ENCODE measurements around the gene MON2. TPM values are rescaled to one million over a fixed set of nuclear protein-coding genes. Genes with fewer than 3 reads are reported as not detected.

The MON2 gene
- total and polyA plus RNA-seq, 2 of the 13 experiments (the other 11 are each of a cell fraction or from before 2014, with no cell fraction given) = 10.5 to 24.8 TPM

DNA sequence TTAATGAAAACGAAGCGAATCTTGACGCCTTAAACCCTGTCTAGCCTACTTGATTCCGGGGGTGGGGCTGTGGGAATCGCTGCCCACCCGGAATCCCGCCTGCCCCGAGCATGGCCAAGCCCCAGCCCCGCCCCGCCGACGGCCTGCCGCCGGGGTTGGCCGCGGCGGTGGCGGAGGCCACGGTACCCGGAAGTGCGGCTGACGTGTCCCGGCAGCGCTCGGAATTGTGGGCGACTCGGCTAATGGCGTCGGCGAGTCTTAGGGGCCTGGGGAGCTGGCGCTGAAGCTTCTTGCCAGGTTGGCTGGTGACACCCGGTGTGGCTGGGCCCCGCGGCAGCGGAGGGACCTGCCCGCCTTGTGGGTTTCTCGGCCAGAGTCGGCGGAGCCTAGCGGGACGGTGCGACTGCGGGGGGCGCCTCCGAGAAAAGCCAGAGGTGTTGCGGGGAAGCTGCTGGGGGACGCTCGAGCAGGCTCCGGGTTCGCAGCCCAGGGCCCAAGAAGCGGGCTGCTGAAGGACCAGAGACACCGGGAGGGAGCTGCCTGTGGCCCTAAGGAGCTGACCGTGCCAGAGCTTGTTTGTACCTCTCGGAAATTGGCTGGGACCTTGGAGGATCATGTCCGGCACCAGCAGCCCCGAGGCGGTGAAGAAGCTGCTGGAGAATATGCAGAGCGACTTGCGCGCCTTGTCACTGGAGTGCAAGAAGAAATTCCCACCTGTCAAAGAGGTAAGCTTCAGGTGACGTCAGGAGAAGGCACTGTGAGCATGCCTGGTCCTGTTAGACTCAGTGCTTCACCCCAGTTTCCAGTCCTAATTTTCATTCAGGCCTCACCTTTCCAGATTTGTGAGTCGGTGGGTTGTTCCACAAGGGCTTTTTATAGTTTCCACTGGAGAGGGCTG lies at the start of gene MON2 (continued):
- TF ChIP-seq, protein P1, sequence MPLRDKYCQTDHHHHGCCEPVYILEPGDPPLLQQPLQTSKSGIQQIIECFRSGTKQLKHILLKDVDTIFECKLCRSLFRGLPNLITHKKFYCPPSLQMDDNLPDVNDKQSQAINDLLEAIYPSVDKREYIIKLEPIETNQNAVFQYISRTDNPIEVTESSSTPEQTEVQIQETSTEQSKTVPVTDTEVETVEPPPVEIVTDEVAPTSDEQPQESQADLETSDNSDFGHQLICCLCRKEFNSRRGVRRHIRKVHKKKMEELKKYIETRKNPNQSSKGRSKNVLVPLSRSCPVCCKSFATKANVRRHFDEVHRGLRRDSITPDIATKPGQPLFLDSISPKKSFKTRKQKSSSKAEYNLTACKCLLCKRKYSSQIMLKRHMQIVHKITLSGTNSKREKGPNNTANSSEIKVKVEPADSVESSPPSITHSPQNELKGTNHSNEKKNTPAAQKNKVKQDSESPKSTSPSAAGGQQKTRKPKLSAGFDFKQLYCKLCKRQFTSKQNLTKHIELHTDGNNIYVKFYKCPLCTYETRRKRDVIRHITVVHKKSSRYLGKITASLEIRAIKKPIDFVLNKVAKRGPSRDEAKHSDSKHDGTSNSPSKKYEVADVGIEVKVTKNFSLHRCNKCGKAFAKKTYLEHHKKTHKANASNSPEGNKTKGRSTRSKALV (CRISPR knock-in tag; IDR thresholded peaks at IDR 0.05) = no peak; the same call in 1 of the 2 replicates
- TF ChIP-seq EEA1 (CRISPR knock-in tag; IDR thresholded peaks at IDR 0.05; ENCODE audit: borderline replicate concordance) (no peak), GATAD1 (CRISPR knock-in tag; IDR thresholded peaks at IDR 0.05) (peak; percentile 91), FLYWCH1 (CRISPR knock-in tag; IDR thresholded peaks at IDR 0.05) (no peak), DPF2 (CRISPR knock-in tag; IDR thresholded peaks at IDR 0.05; ENCODE audit: borderline replicate concordance, low read depth) (no peak), KAT2B (IDR thresholded peaks at IDR 0.05; ENCODE audit: borderline replicate concordance, low read depth, low read length) (no peak), ZNF780A (CRISPR knock-in tag; IDR thresholded peaks at IDR 0.05) (no peak), RXRB (CRISPR knock-in tag; IDR thresholded peaks at IDR 0.05; ENCODE audit: borderline replicate concordance) (peak; percentile 42; the same call in 1 of the 2 replicates), PAX8 (CRISPR knock-in tag; IDR thresholded peaks at IDR 0.05; ENCODE audit: borderline replicate concordance) (0 out of 2 replicates have a peak, but pooled peaks have one; percentile 62), KDM3A (CRISPR knock-in tag; IDR thresholded peaks at IDR 0.05; ENCODE audit: low read depth) (no peak), ZNF296 (CRISPR knock-in tag; conservative IDR thresholded peaks at IDR 0.05) (0 out of 2 replicates have a peak, but pooled peaks have one; percentile 21), ZNF879 (CRISPR knock-in tag; IDR thresholded peaks at IDR 0.05) (no peak), ZNF121 (CRISPR knock-in tag; IDR thresholded peaks at IDR 0.05) (no peak)
- TF ChIP-seq, protein P2, sequence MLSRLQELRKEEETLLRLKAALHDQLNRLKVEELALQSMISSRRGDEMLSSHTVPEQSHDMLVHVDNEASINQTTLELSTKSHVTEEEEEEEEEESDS (CRISPR knock-in tag; IDR thresholded peaks at IDR 0.05; ENCODE audit: borderline replicate concordance) = no peak
- TF ChIP-seq, protein P3, sequence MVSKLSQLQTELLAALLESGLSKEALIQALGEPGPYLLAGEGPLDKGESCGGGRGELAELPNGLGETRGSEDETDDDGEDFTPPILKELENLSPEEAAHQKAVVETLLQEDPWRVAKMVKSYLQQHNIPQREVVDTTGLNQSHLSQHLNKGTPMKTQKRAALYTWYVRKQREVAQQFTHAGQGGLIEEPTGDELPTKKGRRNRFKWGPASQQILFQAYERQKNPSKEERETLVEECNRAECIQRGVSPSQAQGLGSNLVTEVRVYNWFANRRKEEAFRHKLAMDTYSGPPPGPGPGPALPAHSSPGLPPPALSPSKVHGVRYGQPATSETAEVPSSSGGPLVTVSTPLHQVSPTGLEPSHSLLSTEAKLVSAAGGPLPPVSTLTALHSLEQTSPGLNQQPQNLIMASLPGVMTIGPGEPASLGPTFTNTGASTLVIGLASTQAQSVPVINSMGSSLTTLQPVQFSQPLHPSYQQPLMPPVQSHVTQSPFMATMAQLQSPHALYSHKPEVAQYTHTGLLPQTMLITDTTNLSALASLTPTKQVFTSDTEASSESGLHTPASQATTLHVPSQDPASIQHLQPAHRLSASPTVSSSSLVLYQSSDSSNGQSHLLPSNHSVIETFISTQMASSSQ (IDR thresholded peaks at IDR 0.05; ENCODE audit: low read depth) = no peak
- TF ChIP-seq, protein P3 (CRISPR knock-in tag; IDR thresholded peaks at IDR 0.05; ENCODE audit: borderline replicate concordance) = peak; percentile 61
- TF ChIP-seq, protein P4, sequence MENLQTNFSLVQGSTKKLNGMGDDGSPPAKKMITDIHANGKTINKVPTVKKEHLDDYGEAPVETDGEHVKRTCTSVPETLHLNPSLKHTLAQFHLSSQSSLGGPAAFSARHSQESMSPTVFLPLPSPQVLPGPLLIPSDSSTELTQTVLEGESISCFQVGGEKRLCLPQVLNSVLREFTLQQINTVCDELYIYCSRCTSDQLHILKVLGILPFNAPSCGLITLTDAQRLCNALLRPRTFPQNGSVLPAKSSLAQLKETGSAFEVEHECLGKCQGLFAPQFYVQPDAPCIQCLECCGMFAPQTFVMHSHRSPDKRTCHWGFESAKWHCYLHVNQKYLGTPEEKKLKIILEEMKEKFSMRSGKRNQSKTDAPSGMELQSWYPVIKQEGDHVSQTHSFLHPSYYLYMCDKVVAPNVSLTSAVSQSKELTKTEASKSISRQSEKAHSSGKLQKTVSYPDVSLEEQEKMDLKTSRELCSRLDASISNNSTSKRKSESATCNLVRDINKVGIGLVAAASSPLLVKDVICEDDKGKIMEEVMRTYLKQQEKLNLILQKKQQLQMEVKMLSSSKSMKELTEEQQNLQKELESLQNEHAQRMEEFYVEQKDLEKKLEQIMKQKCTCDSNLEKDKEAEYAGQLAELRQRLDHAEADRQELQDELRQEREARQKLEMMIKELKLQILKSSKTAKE (CRISPR knock-in tag; IDR thresholded peaks at IDR 0.05; ENCODE audit: borderline replicate concordance) = no peak
- TF ChIP-seq, protein P5, sequence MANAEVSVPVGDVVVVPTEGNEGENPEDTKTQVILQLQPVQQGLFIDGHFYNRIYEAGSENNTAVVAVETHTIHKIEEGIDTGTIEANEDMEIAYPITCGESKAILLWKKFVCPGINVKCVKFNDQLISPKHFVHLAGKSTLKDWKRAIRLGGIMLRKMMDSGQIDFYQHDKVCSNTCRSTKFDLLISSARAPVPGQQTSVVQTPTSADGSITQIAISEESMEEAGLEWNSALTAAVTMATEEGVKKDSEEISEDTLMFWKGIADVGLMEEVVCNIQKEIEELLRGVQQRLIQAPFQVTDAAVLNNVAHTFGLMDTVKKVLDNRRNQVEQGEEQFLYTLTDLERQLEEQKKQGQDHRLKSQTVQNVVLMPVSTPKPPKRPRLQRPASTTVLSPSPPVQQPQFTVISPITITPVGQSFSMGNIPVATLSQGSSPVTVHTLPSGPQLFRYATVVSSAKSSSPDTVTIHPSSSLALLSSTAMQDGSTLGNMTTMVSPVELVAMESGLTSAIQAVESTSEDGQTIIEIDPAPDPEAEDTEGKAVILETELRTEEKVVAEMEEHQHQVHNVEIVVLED (CRISPR knock-in tag; IDR thresholded peaks at IDR 0.05; ENCODE audit: borderline replicate concordance) = peak; percentile 86
